ENCODE data around the gene PCDHAC2.

GRCh38 chr5:140966293-140967225 is at the start of gene PCDHAC2:
- TF ChIP-seq, protein P1, sequence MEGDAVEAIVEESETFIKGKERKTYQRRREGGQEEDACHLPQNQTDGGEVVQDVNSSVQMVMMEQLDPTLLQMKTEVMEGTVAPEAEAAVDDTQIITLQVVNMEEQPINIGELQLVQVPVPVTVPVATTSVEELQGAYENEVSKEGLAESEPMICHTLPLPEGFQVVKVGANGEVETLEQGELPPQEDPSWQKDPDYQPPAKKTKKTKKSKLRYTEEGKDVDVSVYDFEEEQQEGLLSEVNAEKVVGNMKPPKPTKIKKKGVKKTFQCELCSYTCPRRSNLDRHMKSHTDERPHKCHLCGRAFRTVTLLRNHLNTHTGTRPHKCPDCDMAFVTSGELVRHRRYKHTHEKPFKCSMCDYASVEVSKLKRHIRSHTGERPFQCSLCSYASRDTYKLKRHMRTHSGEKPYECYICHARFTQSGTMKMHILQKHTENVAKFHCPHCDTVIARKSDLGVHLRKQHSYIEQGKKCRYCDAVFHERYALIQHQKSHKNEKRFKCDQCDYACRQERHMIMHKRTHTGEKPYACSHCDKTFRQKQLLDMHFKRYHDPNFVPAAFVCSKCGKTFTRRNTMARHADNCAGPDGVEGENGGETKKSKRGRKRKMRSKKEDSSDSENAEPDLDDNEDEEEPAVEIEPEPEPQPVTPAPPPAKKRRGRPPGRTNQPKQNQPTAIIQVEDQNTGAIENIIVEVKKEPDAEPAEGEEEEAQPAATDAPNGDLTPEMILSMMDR (IDR thresholded peaks at IDR 0.05) = no peak
- no peak for TF ChIP-seq POLR2A (IDR thresholded peaks at IDR 0.05)

Measured in Peyer's patch (tissue), 4 donors.